Nephron (organoid): ENCODE data around the gene NMB.
"Not testable (repeated sequence)": the region's sequence is repeated elsewhere in the genome, so short reads cannot be mapped to it uniquely, and the experiment has no call there.

Source experiments
- H3K27ac Mint-ChIP-seq, 3 experiments: 2 replicates each; pipeline ENCODE4 v1.8.0; 2020; ENCODE audit warnings: mixed read lengths in 3 of 3, mild to moderate bottlenecking in 2 of 3, moderate library complexity in 1 of 3
- H3K27me3 Mint-ChIP-seq: 2 replicates; pipeline ENCODE4 v1.8.0; 2021; ENCODE audit warnings: low read depth, mild to moderate bottlenecking, moderate library complexity, mixed read lengths
- H3K36me3 Mint-ChIP-seq: 2 replicates; pipeline ENCODE4 v1.8.0; 2020; ENCODE audit warnings: low read depth, mixed read lengths
- H3K4me1 Mint-ChIP-seq: 2 replicates; pipeline ENCODE4 v1.8.0; 2020; ENCODE audit warnings: mixed read lengths
- H3K4me3 Mint-ChIP-seq, 3 experiments: 2 replicates each; pipeline ENCODE4 v1.8.0; 2020; ENCODE audit warnings: mild to moderate bottlenecking in 3 of 3, mixed read lengths in 3 of 3, moderate library complexity in 2 of 3
- H3K9me3 Mint-ChIP-seq: 2 replicates; pipeline ENCODE4 v1.8.0; 2020; ENCODE audit warnings: mixed read lengths
- TF ChIP-seq, protein P1 (sequence below), 3 experiments: fragments of 200-600 bp; sonication (generic); IDR thresholded peaks; one replicate each; pipeline ENCODE4 v1.5.0; 2021; ENCODE audit warnings: antibody characterized with exemption in 3 of 3; ENCODE audit not compliant: unreplicated experiment in 3 of 3

The NMB gene

GRCh38 chr15:84645496-84645895, 12.5 kb downstream of the NMB start:
- no peaks in the 10 kb centered on the region for H3K27me3 Mint-ChIP-seq
- peaks cover 53% of the 10 kb centered on the region for H3K36me3 Mint-ChIP-seq
- no peak overlapping the region for H3K4me3 Mint-ChIP-seq
- no peak overlapping the region for H3K27ac Mint-ChIP-seq
- peaks cover 5% of the 10 kb centered on the region for H3K4me1 Mint-ChIP-seq
- H3K9me3 Mint-ChIP-seq = no peaks in the 10 kb centered on the region
- TF ChIP-seq, protein P1, sequence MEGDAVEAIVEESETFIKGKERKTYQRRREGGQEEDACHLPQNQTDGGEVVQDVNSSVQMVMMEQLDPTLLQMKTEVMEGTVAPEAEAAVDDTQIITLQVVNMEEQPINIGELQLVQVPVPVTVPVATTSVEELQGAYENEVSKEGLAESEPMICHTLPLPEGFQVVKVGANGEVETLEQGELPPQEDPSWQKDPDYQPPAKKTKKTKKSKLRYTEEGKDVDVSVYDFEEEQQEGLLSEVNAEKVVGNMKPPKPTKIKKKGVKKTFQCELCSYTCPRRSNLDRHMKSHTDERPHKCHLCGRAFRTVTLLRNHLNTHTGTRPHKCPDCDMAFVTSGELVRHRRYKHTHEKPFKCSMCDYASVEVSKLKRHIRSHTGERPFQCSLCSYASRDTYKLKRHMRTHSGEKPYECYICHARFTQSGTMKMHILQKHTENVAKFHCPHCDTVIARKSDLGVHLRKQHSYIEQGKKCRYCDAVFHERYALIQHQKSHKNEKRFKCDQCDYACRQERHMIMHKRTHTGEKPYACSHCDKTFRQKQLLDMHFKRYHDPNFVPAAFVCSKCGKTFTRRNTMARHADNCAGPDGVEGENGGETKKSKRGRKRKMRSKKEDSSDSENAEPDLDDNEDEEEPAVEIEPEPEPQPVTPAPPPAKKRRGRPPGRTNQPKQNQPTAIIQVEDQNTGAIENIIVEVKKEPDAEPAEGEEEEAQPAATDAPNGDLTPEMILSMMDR (IDR thresholded peaks at IDR 0.05; ENCODE audit: unreplicated experiment in 3 of 3) = no peak

DNA sequence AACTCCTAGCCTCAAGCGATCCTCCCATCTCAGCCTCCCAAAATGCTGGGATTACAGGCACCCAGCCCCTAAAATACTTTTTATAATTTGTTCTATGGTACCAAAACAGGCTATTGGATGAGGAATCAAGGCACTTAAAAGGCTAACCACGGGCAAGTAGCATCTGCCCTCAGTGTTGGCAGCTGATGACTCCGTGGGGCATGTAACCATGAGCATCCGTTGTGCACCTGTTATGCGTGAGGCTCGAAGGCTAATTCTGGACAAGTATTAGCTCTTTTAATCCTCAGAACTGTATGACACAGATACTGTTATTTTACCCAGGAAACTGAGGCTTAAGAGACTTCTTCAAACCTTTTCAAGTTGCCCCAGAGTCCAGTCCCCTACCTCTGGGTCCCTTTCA, 14.2 kb downstream of the NMB start:
- Mint-ChIP-seq H3K9me3 (no peaks in the 10 kb centered on the region), H3K27ac (peak overlapping the region in 1 of 3 experiments; percentile 52), H3K36me3 (peaks cover 61% of the 10 kb centered on the region), H3K4me1 (peaks cover under 1% of the 10 kb centered on the region), H3K4me3 (no peak overlapping the region), H3K27me3 (no peaks in the 10 kb centered on the region)
- TF ChIP-seq, protein P1 (IDR thresholded peaks at IDR 0.05; ENCODE audit: unreplicated experiment in 3 of 3) = no peak

DNA sequence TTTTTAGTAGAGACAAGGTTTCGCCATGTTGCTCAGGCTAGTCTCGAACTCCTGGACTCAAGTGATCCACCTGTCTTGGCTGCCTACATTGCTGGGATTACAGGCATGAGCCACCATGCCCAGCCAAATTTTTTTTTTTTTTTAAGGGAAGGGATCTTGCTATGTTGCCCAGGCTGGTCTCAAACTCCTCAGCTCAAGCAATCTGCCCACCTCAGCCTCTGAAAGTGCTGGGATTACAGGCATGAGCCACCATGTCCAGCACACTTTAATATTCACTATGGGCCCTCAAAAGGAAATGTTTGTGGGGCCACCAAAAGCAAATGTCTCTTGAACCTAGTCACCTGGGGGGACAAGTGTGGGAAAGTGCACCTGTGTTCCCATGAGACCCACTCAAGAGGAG, 15.4 kb downstream of the NMB start:
- not testable (repeated sequence) for H3K27me3 Mint-ChIP-seq, H3K9me3 Mint-ChIP-seq, H3K4me1 Mint-ChIP-seq, H3K4me3 Mint-ChIP-seq, H3K27ac Mint-ChIP-seq
- peaks cover 61% of the 10 kb centered on the region for H3K36me3 Mint-ChIP-seq

DNA sequence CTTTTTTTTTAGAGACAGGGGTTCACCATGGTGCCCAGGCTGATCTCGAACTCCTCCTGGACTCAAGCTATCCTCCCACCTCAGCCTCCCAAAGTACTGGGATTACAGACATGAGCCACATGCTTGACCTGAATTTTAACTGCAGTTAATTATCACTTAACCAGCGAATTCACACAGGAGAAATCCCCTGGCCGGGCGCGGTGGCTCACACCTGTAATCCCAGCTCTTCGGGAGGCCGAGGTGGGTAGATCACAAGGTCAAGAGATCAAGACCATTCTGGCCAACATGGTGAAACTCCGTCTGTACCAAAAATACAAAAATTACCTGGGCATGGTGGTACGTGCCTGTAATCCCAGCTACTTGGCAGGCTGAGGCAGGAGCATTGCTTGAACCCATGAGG, 16.1 kb downstream of the NMB start:
- H3K9me3 Mint-ChIP-seq = not testable (repeated sequence)

GRCh38 chr15:84638103-84638502, 19.9 kb downstream of the NMB start:
- H3K27me3 Mint-ChIP-seq = peaks cover 6% of the 10 kb centered on the region
- H3K27ac Mint-ChIP-seq = peak overlapping the region in 1 of 3 experiments; percentile 3
- TF ChIP-seq, protein P1 (IDR thresholded peaks at IDR 0.05; ENCODE audit: unreplicated experiment in 3 of 3) = no peak
- peaks cover 54% of the 10 kb centered on the region for H3K36me3 Mint-ChIP-seq
- H3K4me1 Mint-ChIP-seq = peaks cover 16% of the 10 kb centered on the region
- no peaks in the 10 kb centered on the region for H3K9me3 Mint-ChIP-seq
- H3K4me3 Mint-ChIP-seq = peak overlapping the region in 1 of 3 experiments; percentile 12

More for the DNA sequence above, 16.1 kb downstream of the NMB start:
- not testable (repeated sequence) for H3K4me1 Mint-ChIP-seq, H3K27me3 Mint-ChIP-seq, H3K4me3 Mint-ChIP-seq, H3K27ac Mint-ChIP-seq
- peaks cover 62% of the 10 kb centered on the region for H3K36me3 Mint-ChIP-seq

DNA sequence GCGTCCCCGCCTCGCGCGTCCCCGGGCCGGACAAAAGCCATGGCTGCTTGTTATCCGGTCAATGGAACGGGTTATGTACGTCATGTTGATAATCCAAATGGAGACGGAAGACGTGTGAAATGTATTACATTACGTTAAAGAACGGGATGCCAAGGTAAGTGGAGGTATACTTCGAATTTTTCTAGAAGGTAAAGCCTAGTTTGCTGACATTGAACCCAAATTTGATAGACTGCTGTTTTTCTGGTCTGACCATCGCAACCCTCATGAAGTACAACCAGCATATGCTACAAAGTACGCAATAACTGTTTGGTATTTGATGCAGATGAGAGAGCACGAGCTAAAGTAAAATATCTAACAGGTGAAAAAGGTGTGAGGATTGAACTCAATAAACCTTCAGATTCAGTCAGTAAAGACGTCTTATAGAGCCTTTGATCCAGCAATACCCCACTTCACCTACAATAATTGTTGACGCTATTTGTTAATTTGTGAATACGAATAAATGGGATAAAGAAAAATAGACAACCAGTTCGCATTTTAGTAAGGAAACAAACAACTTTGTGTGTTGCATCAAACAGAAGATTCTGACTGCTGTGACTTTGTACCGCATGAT, 23.7 kb downstream of the NMB start:
- TF ChIP-seq, protein P1 (IDR thresholded peaks at IDR 0.05; ENCODE audit: unreplicated experiment in 3 of 3) = no peak
- Mint-ChIP-seq H3K4me3 (peak overlapping the region; percentile 74 to 78 (median 77)), H3K27ac (peak overlapping the region in 1 of 3 experiments; percentile 53), H3K9me3 (no peaks in the 10 kb centered on the region), H3K4me1 (peaks cover 34% of the 10 kb centered on the region), H3K27me3 (peaks cover 6% of the 10 kb centered on the region), H3K36me3 (peaks cover 32% of the 10 kb centered on the region)
